Mononuclear cell (primary cell): ENCODE measurements around the gene CTNNA2. TPM values are rescaled to one million over a fixed set of nuclear protein-coding genes. Genes with fewer than 3 reads are reported as not detected.
"Not testable (repeated sequence)": the region's sequence is repeated elsewhere in the genome, so short reads cannot be mapped to it uniquely, and the experiment has no call there.

Experiments used
- H3K27me3 ChIP-seq: 2 replicates; pipeline ENCODE4 v1.6.0; 2011; ENCODE audit warnings: low read length, control low read depth; ENCODE audit not compliant: insufficient read depth
- H3K4me1 ChIP-seq: 2 replicates; pipeline ENCODE4 v1.5.1; 2011; ENCODE audit warnings: mild to moderate bottlenecking, low read length, control low read depth; ENCODE audit not compliant: insufficient read depth
- H3K4me3 ChIP-seq: 2 replicates; pipeline ENCODE4 v1.5.1; 2011; ENCODE audit warnings: mild to moderate bottlenecking, low read length, moderate library complexity
- H3K9me3 ChIP-seq: 2 replicates; pipeline ENCODE4 v1.5.1; 2011; ENCODE audit warnings: low read depth, mild to moderate bottlenecking, control low read depth, low read length
- total RNA-seq: library from RNA; depleted of rRNA; stranded (reverse); fragments of >200 nt; gene quantifications from one replicate; pipeline ENCODE4 v1.2.3, GENCODE V29; 2012

The CTNNA2 gene
- total RNA-seq, 1 donor = not detected

DNA sequence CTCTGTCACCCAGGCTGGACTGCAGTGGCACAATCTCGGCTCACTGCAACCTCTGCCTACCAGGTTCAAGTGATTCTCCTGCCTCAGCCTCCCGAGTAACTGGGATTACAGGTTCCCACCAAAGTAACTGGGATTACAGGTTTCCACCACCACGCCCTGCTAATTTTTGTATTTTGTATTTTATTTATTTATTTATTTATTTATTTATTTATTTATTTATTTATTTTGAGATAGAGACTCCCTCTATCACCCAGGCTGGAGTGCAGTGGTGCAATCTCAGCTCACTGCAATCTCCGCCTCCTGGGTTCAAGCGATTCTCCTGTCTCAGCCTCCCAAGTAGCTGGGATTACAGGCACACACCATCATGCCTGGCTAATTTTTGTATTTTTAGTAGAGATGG is 633.9 kb downstream of the CTNNA2 start:
- not testable (repeated sequence) for H3K9me3 ChIP-seq, H3K27me3 ChIP-seq, H3K4me3 ChIP-seq, H3K4me1 ChIP-seq

DNA sequence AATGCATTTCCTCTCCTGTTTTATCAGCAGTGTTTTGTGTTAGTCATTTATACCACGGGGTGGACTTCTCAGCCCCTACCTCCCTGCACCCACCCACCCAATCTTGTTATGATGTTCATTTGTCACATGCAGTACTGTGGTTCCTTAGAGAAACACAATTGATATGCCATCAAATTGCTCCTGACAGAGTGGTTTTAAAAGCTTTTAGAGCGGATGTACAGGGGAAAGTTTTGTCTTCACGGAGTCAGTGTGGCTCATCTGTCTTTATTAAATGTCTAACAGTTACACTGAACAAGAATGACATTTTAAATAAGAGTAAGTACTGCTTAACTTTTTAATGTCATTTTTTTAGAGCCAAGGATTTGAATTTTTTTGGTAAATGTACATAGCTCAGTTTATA is 634.8 kb downstream of the CTNNA2 start:
- H3K27me3 ChIP-seq = no peaks in the 10 kb centered on the region
- H3K4me1 ChIP-seq = no peaks in the 10 kb centered on the region
- no peaks in the 10 kb centered on the region for H3K9me3 ChIP-seq
- H3K4me3 ChIP-seq = no peak overlapping the region

DNA sequence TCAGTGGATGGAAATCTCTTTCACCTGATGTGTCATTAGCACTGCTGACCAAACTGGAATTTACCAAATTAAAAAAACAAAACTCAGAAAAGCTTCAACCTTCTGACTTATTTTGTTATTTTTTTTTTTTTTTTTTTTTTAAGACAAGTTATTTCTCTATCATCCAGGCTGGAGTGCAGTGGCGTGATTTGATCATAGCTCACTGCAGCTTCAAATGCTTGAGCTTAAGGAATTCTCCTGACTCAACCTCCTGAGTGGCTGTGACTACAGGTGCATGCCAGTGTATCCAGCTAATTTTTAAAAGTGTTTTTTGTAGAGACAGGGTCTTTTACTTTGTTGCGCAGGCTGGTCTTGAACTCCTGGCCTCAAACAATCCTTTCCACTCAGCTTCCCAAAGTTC is 636.1 kb downstream of the CTNNA2 start:
- H3K4me1 ChIP-seq = no peaks in the 10 kb centered on the region

DNA sequence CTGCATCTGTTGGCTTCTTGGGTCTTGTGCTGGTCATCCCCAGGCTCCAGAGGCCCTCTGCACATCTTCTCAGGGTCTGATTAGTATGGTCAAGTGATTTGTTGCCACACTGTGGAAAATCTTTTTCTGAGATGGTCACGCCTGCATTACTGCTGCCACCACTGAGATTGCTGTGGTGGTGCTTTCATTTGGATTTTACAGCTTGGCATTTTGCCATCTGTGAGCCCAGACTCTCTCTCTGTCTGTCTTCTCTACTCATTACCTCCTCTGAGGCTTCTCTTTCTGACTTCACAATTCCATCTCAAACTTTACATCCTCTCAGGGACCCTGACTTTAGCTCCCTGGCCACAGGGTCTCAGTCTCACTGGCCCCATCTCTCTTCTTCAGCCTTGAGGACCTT is 637.1 kb downstream of the CTNNA2 start:
- H3K27me3 ChIP-seq = no peaks in the 10 kb centered on the region
- H3K9me3 ChIP-seq = no peaks in the 10 kb centered on the region
- no peak overlapping the region for H3K4me3 ChIP-seq
- no peaks in the 10 kb centered on the region for H3K4me1 ChIP-seq

More for the DNA sequence above, 636.1 kb downstream of the CTNNA2 start:
- H3K4me3 ChIP-seq = no peak overlapping the region
- no peaks in the 10 kb centered on the region for H3K27me3 ChIP-seq
- H3K9me3 ChIP-seq = no peaks in the 10 kb centered on the region

DNA sequence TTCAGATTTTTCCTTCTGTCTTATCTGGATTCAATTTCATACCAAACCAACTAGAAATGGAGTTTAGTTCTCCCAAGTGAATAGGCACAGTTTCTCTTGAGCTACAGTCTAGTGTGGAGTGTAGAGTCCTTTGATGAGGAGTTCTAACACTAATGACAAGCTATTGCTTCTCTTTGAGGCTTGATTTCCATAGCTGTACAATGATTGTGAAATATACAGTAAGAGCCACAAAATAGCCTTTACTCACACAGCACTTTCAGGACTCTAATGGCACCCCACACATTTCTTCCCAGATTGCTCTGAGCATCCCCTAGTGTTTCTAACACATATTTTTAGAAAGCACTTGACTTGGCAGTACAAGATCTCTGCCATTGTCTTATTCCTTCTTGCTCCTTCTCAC is 638.4 kb downstream of the CTNNA2 start:
- Histone ChIP-seq H3K4me1 (no peaks in the 10 kb centered on the region), H3K9me3 (no peaks in the 10 kb centered on the region), H3K27me3 (no peaks in the 10 kb centered on the region), H3K4me3 (no peak overlapping the region)

DNA sequence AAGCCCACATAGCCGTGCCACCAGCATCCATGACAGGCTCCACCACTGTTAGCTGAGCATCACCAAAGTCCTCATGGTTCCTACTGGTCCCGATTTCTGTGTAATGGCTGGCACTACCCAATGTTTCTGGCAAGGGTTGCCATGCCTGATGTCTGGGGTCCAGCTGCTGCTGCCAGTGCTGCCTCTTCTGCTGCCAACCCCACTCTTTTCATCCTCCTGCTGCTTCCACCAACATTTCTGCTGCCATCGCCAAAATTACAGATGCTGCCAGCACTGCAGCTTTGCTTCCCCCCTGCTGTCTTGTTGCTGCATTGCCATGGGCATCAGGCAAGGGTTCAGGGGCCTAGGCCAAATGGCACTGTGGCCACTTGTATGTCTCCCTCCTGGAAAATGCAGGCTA is 638.8 kb downstream of the CTNNA2 start:
- Histone ChIP-seq H3K9me3 (no peaks in the 10 kb centered on the region), H3K27me3 (no peaks in the 10 kb centered on the region), H3K4me3 (no peak overlapping the region), H3K4me1 (no peaks in the 10 kb centered on the region)

DNA sequence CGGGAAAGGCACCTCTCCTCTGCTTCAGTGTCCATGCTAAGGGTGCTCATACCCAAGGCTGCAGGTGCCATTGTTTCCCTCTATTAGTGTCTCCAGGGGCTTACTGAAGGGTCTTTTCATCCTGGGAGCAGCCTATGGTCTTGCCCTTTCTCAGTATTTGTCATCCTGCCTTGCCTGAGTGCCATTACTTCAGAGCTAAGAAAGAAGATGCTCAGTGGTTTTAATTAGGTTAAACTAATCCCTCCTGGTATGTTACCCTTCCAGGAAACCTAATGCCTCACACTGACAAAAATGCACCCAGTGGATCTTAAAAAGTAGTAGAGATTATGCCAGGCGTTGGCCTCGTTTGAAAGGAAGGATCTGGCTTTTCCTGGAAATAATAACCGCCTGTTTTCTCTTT is 640.3 kb downstream of the CTNNA2 start:
- Histone ChIP-seq H3K4me1 (no peaks in the 10 kb centered on the region), H3K4me3 (no peak overlapping the region), H3K27me3 (no peaks in the 10 kb centered on the region), H3K9me3 (no peaks in the 10 kb centered on the region)

DNA sequence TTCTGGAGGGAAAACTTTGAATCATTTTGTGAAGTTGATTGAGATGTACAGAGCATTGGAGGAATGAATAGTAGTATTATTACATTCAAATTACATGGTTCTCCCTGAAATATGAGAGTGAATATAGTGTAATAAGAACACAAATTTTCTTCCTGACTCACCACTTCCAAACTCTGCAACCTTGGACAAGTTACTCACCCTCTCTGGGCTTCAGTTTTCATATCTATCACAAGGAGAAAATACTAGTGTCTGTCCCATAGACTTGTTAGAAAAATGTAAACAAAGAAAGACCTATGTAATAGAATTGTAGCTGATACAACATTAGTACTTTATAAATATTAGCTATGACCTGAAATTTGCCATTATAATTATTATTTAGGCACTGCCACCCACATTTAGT is 640.9 kb downstream of the CTNNA2 start:
- Histone ChIP-seq H3K4me3 (no peak overlapping the region), H3K9me3 (no peaks in the 10 kb centered on the region), H3K27me3 (no peaks in the 10 kb centered on the region), H3K4me1 (no peaks in the 10 kb centered on the region)

DNA sequence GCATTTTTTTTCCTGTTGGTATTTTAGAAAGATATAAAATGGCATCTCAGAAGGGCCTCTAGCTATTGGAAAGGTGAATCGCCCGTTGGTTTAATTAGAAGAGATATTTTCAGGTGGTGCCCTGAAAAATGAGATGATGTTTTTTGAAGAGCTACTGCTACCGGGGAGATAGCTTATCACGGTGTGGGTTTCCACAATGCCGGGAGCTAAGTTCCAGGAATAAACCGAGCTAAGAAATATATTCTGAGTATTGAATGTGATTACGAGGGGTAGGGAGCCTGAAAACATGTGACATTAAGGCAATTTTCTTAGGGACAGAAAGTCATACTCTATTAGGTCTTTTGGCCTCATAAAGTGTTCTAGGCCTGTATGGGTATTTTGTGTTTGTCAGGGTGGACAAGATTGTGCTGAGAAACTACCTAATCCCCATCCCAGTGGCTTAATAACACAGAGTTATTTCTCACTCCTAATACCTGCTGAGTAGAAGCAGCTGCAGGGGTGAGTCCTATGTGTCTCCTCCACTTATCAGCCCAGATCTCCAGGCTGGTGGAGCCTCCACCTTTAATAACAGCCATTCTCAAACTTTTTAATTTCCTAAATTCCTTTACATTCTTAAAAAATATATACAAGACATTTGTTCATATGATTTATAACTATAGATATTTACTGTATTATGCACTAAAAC is 641.5 kb downstream of the CTNNA2 start:
- H3K4me3 ChIP-seq = no peak overlapping the region
- H3K9me3 ChIP-seq = no peaks in the 10 kb centered on the region
- no peaks in the 10 kb centered on the region for H3K27me3 ChIP-seq
- no peaks in the 10 kb centered on the region for H3K4me1 ChIP-seq

DNA sequence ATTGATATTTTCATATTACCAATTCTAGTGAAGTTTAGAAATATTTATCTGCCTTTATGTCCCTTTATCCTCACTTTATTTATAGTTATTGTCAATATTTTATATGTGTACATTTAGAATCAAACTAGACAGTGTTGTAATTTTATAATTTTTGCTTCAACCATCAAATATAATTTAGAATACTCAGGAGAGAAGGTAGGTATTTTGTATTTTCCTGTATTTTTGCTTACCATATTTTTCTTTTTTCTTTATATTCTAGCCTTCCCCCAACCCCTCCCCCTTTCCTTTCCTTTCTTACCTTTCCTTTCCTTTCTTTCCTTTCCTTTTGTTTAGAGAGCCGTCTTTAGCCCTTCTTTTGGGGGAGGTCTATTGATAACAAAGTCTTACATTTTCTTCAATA is 651.5 kb downstream of the CTNNA2 start:
- Histone ChIP-seq H3K27me3 (no peaks in the 10 kb centered on the region), H3K9me3 (no peaks in the 10 kb centered on the region), H3K4me1 (no peaks in the 10 kb centered on the region), H3K4me3 (no peak overlapping the region)

DNA sequence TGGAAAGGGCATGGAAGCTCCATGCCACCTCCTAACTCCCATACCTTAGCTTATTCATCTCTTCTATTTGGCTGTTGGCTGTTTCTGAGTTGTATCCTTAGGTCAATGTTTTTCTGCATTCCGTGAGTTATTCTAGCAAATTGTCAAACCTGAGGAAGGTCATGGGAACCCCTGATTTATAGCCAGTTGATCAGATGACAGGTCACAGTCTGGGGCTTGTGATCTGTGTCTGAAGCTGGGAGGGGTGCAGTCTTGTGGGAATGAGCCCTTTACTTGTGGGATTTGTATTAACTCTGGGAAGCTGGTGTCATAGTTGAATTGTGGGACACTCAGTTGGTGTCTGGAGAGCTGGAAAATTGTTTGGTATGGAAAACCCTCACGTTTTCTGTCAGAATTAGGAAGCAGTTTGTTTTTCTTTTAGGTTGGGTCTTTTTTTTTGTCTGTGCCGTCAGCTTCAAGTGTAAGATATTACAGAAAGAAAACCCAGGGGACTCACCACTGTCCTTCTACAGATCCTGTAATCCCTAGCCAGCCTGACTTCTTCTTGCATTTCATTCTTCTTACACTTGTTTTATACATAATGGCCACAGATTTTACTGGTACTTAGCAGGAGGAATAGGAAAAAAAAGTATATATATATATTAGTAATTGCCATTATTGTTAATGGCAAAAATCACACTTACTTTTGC is 653.8 kb downstream of the CTNNA2 start:
- Histone ChIP-seq H3K4me3 (no peak overlapping the region), H3K9me3 (no peaks in the 10 kb centered on the region), H3K4me1 (no peaks in the 10 kb centered on the region), H3K27me3 (no peaks in the 10 kb centered on the region)

DNA sequence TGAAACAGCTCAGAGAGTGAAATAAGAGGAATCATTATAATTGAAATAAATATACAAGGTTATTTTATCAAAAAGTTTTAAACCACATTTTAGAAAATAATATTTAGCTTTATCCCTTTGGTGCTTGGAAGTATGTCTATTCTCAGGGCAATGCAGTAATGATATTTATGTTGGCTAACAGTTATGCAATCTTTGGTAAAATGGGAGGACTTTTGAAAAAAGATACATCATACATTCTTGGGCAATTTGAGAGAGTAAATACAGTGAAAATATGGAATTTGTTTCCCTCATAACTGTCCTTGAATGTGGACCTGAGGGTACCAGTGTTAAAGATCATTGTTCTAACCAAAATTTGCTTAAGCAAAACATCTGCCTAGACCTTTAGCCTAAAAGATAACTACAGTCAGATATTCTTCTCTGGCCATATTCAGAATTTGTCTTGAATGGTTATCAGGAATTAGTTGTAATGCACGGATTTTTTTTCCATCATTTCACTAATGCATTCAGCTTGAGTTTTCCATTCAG is 654.5 kb downstream of the CTNNA2 start:
- Histone ChIP-seq H3K9me3 (no peaks in the 10 kb centered on the region), H3K27me3 (no peaks in the 10 kb centered on the region), H3K4me3 (no peak overlapping the region), H3K4me1 (no peaks in the 10 kb centered on the region)

DNA sequence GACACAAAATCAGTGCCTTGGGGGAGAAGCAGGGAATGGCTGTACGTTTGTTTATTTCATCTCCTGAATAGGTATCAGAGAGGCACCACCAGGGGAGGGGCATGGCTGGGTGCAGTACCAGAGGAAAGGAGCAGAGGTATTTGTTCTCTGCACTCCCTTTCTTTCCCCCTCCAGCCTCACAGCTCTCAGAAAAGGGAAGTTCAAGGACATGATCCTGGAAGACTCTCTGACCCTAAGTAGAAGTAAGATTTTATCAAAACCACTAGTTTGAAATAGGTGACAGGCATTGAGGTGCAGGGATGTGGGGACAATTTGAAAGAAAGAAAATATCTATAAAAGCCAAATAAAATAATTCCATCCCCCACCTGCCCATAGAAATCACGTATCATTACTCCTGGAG is 655.2 kb downstream of the CTNNA2 start:
- no peaks in the 10 kb centered on the region for H3K4me1 ChIP-seq
- no peak overlapping the region for H3K4me3 ChIP-seq
- H3K27me3 ChIP-seq = no peaks in the 10 kb centered on the region
- no peaks in the 10 kb centered on the region for H3K9me3 ChIP-seq

DNA sequence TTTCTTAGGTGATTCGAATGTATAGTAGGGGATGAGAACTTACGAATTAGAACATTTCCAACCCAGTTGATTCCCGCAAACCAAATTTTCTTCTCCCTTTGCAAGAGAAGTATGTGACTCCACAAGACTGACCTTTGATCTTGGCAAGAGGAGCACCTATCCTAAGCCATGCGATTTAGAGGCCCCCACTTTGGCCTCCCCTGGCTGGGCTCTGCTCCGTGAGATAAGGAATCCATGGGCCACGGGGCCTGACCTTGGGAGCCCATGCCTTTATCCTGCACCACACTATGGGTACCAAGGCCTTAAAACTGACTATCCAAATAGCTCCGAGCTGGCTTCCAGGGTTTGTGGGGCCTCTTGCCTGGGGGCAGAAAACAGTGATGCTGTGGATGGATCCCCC is 656.0 kb downstream of the CTNNA2 start:
- Histone ChIP-seq H3K9me3 (no peaks in the 10 kb centered on the region), H3K27me3 (no peaks in the 10 kb centered on the region), H3K4me3 (no peak overlapping the region), H3K4me1 (no peaks in the 10 kb centered on the region)

DNA sequence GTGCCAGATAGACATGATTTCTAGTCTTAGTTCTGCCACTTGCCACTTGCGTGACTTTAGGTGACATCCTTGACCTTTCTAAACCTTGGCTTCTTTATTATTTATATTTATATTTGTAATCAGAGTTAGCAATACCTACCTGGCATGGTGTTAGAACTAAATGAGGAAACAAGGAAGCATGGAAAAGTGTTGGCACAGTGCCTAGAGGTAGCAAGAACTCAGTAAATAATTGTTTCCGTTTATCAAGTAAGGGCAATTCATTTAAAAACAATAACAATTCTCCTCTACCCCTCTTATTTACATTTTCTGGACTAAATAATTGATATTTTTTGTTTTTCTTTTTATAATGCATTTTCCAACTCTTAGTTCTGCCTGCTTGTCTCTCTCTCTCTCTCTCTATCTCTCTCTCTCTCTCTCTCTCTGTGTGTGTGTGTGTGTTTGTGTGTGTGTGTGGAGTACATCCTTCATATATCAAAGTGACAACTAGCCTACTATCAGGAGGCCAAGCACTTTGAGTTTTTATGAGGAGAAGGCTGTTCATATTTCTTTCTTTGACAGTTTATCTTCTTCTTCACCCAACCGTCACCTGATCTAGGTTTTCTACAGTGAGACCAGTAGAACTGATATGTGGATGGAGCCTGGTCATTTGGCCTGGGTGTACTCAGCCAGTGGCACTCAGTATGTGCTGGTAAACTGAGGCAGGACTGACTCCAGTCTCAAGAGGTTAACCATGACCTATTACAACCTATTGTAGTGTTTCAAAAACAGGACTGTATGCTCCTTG is 657.2 kb downstream of the CTNNA2 start:
- Histone ChIP-seq H3K4me1 (no peaks in the 10 kb centered on the region), H3K27me3 (no peaks in the 10 kb centered on the region), H3K4me3 (no peak overlapping the region), H3K9me3 (no peaks in the 10 kb centered on the region)
